Activated CD4-positive, alpha-beta T cell treated with anti-CD3 and anti-CD28 coated beads, Interleukin-2, amount 50 U/mL, for 1 hour (primary cell): ENCODE results near the gene AIPL1.

Experiments used
- DNase-seq: peaks from one replicate; pipeline ENCODE4 v3.0.0-alpha.2; 2020

AIPL1 gene

DNA sequence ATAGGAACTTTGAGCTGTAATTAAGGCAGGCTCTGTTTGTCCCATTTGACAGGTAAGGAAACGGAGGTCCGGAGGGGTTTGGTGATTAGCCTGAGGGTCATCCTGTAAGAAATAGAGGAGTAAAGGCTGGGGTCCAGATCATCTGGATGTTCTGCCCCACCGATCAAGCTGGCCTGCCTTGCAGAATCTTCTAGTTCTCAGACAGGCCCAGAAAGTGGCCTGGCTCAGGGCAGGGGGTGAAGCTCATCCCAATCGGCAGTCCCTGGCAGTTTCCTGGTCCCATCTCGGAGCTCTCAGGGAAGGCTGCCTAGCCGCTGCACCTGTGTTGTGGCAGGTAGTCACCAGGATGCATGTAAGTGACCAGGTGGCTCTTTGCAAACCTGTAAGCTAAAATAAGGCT lies 13.6 kb upstream of the AIPL1 start:
- no peak for DNase-seq

DNA sequence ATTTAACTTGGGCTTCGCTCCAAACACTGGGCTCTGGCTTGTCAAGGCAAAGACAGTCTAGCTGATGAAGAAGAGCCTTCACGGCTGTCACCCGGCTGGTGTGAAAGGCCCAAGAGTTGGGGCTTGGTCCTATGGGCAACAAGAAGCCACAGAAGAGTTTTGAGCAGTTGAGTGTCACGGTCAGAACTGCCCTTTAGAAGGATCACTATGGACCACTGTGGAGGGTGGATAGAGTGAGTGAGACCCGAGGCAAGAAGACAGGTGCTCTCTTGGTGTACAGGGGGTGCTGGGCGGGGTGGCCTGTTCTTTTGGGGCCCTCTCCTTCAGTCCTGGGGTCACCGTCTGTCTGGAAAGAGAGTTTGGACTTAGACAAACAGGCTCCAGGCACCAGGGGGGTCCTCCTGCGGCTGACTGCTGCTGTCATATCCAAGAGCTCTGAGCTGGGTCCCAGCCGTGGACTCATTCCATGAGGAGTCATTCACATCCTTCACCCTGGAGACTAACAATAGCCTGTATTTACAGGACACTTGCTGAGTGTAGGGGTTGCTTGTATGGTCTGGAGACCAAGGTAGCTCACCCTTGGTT lies 11.7 kb upstream of the AIPL1 start:
- DNase-seq, result no peak

DNA sequence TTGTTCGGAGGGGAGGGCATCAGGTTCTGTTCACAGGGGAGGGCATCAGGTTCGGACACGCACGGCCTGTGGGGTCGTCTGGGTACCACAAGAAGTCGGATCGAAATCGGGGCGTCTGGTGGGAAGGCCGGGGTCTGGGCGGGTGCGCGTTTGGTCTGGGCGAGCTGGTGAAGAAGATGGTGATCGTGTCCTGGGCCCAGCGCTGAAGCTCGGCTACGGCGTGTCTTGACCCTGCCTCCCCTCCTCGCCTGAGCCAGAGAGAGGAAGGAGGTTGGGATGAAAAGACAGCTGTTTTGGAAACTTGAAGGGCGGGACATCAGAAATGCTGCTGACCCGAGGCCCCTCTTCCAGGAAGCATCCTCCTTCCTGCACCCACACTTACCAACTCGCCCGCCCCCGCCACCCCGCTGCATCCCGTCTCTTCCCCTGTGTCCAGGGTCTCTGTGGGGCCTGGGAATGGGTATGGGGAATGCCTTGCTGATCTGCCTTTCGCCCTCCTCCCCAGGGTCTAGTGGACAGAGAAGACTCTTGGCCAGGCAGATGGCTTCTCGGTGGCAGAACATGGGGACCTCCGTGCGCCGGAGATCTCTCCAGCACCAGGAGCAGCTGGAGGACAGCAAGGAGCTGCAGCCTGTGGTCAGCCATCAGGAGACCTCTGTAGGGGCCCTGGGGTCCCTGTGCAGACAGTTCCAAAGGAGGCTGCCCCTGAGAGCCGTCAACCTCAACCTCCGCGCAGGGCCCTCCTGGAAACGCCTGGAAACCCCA lies 9.8 kb upstream of the AIPL1 start:
- no peak for DNase-seq

DNA sequence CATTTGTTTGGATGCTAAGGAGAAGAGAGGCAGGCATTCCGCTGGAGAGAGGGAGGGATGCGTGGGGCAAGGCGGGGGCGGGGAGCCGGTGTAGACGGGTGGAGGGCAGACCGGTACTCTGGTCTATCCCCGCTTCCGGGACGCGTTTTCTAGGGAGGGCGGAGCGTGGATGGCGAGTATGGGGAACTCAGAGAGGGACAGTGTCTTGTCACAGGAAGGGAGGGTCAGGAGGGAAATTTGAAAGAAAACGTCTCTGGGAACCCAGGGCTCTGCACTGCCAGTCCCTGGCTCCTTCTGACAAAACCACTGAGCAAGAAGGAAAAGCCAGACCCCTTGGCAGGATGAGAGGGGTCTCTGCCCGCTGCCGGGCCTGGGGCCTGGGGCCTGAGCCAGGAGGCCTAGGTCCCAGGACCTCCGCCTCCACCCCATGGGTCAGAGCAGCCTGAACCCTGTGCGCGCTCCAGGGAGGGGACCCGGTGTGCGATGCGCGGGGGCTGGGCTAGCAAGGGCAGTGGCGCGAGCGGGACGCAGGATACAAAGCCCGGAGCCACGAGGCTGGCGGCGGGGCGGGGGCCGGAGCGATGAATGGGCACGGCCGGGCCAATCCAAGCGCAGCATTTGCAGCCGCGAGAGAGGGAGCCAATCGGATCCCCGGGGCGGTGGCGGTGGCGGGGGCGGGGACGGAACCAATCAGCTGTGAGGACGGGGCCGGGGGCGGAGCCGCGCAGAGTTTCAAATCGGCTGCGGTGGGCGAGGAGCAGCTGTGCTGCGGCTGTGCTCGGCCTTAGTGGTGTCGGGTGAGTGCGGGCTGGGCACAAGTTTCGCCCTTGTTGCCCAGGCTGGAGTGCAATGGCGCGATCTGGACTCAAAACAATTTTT lies 9.0 kb upstream of the AIPL1 start, which contains the start of gene PIMREG:
Gene PIMREG, plus strand, starts transcription at position 764 of the 879 bp plus-strand sequence. CDS start 656 bp downstream, outside the sequence.
- peak; percentile 92 for DNase-seq

DNA sequence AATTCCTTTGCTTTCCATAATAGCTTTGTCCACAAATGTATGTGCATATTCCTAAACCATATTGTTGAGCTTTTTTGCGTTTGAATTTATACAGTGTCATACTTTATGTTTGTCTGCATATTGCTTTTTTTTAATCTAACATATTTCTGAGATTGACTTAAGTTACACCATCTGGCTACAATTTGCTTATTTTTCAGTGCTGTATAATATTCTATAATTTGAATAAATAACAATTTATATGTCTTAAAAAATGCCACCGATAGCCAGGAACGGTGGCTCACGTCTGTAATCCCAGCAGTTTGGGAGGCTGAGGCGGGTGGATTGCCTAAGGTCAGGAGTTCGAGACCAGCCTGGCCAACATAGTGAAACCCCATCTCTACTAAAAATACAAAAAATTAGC lies 7.9 kb upstream of the AIPL1 start:
- DNase-seq, result no peak

DNA sequence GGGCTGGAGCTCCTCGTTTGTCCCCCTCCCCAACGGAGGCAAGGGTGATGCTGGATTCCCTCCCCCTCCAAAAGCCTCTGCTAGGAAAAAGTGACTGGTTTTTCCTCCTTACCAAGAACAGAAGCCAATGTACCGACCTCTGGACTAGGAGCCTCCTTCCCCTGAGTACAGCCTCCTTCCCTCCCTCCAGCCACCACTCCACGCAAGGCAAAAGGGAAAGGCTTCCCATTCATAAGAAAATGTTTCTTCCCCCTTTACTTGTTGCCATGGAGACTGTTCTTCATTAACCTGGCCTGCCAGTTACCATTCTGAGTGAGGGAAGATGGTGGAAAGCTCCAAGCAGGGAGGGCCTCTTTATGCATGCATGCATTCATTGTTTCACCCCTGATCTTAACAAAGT lies 5.0 kb upstream of the AIPL1 start:
- no peak for DNase-seq

DNA sequence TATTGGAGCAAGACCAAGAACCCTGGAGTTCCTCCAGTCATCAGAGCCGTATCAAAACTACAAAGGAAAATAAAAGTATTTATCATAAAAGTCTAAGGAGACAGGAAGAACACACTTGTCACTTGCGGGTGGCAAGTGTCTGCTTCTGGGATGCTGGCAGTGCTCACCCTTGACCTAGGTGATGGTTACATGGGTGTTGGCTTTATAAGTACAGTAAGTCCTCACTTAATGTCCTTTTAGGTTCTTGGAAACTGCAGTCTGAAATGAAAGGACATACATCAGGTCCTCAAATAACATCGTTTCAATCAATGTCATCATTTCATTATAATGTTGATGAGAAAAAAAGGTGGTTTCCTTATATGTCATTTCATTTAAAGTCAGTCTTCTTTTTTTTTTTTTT lies 3.0 kb upstream of the AIPL1 start:
- DNase-seq, result no peak

DNA sequence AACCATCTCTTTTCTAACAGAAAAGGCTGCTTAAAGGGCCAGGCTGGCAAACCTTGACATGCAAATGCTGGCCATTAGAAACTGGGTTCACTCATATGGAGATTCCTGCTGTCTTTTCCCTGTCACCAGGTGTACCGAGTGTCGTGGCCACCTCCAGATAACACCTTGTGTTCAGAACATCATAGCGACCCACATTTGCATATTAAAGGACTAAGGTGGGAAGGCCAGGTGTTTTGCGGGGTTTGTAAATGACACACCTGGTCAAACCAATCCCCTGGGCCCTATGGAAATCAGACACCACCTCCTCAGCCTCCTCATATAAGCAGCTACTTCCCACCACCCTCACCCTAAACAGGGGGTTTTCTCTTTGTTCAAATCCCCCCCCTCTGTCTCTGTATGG lies 2.5 kb upstream of the AIPL1 start:
- no peak for DNase-seq

DNA sequence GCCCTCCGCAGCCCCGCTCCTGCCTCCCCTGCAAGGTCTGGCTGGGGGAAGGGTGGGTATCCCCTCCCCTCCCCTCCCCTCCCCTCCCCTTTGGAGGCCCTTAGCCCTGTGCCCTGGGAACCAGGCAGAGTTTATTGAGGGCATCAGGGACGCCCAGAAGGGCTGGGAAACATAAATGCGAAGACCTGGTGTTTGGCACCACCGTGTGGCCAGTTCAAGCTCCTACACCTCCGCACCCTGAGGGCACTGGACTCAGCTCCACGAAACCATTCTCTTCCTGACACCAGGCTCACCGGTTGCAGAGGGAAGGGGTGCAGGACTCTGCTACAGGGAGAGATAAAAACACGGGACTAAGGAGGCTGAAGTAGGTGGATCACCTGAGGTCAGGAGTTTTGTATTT lies 1.0 kb upstream of the AIPL1 start:
- peak; percentile 61 for DNase-seq

DNA sequence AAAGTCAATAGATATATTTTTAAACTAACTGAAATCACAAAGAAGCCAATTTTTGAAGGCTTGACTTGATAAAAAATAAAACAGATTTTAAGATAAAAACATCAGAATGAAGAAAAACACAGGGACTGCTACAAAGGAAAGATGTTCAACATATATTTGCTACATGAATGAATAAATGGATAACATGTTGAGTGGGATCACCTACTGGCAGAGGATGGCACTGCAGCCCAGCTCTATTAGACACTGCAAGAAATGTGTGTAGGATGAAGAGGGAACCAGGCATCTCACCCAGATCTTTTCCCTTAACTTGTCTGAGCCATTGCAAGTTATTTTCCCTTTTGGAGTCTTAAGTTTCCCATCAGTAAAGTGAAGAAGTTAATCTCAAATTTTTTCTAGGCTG lies 4.2 kb downstream of the AIPL1 start:
- no peak for DNase-seq

DNA sequence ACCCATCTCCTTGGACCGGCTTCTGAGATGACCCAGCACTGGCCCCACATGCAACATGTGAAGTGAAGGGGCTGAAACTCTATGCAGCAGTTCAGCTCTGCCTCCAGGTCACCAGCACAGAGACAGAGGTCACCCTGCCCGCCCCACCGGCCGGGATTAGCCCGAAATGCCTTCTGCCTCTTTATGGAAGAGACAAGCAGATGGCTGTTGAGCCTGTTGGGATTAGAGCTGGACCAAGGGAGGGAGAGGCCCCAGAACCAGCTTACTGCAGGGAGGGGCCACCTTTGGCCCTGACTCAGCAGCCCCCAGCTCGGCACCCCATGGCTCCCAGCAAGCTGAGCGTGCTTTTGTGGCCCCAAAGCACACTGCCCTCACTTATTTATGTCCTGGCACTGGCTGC lies 5.7 kb downstream of the AIPL1 start:
- DNase-seq, result no peak

DNA sequence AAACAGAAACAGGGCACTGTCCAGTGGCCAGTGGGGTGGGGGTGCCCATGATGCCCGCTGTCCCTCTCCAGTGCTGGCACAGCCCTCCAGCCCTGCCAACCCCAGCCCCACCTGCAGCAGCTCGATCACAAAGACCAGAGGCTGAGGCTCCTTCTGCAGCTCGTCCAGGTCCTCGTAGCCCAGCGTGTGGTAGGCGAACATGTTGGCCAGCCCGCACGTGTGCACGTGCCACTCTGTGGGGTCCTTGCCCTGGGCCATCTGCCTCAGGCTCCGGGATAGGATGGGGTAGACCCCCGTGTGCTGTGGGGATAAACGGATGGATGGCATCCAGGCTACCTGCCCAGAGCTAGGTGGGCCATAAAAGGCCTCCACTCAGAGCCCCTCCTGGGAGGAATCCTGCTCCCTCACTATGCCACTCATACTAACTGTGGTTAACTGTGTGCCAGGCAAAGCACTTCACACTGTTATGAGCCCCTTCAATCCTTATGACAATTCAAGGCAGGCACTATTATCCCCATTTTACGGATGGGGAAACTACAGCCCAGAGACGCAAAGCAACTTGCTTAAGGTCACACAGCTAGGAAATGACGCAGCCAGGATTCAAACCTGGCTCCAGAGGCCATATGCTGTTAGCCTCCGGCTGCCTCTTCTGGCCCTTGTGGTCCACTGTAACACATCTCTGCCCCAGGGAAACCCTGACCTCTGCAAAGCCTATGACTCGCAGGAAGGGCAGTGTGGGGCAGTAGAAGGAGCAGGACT lies 6.5 kb downstream of the AIPL1 start:
- DNase-seq, result no peak

DNA sequence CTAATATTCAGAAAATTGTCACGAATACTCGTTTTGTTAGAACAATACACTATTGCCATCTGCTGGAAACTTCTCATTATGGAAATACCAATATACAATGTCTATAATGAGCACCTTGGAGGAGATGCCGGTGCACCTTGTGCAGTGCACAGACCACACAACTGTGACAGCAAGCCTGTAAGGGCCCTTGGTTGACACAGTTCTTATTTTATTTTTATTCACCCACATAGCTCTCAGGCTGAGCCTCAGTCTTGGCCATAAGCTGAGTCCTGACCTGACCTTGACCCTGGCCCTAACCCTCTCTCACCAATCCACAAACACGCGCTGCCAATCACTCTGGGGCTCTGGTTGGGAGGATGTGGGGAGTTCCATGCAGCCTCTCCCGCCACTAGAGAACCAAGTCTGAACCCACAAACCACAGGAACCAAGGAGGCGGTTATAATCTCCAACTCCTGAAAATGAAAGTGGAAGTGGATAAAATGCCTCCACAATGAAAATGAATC lies 7.6 kb downstream of the AIPL1 start:
- no peak for DNase-seq

DNA sequence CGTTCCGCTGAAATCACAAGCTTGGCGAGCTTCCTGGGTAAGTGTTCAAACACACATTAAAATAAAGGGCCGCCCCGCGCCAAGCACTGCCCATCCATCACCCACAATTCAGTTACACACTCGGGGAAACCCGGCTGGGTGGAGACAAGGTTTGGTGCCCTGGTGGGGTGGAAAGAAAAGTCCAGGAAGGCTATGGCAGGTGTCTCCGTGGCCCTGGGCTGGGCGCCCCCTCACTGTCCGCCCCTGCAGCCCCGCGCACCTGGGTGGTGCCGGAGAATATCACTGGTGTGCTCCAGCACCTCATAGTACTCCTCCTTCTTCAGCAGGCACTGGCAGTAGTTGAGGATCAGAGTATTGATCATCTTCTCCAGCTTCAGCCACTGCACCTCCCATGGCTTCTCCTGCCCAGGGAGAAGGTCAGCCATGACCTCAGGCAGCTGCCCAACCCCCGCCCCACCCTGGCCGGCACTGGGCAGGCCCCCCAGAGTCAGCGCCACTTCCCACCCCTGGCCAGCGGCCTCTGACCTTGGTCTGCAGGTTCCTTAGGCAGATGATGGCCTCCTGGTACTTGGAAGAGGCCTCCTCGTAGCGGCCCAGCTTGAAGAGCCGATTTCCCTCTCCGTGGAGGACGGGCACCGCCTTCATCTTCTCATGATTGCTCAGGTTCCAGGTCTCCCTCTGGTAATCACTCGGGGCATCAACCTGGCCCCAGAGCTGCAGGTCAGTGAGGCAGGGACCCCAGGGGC lies 8.4 kb downstream of the AIPL1 start:
- no peak for DNase-seq

DNA sequence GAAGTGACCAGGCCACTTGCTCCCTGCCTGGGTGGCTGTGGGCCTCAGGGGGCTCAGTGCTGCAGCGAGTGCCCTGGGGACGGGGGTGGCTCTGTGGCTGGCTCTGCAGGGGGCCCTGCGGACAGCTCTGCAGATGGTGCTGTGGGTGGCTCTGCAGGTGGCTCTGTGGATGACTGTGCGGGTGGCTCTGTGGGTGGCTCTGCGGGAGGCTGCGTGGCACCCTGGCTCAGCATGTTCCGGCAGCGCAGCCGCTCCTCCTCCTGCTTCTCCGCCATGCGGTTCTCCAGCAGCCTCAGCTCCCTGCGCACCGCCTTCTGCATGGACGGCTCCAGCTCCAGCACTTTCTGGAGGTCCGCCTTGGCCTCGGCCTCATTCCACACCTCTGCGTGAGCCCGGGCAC lies 9.5 kb downstream of the AIPL1 start:
- DNase-seq, result no peak

DNA sequence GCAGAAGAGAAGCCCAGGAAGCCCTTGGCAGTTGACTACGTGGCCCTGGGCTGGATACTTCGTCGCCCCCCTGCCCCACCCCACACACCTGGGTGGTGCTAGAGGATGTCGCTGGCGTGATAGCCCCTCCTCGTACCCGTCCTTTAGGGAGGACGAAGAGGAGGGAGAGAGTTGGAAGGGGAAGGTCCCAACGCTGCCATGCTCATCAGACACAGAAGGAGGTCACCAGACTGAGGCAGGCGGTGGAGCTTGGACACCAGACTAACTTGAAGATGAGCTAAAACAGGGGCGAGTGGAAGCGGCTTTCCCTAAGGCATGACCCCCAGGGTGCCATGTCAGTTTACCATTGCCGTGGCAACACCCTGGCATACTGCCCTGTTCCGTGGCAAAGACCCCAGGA lies 11.0 kb downstream of the AIPL1 start:
- no peak for DNase-seq

DNA sequence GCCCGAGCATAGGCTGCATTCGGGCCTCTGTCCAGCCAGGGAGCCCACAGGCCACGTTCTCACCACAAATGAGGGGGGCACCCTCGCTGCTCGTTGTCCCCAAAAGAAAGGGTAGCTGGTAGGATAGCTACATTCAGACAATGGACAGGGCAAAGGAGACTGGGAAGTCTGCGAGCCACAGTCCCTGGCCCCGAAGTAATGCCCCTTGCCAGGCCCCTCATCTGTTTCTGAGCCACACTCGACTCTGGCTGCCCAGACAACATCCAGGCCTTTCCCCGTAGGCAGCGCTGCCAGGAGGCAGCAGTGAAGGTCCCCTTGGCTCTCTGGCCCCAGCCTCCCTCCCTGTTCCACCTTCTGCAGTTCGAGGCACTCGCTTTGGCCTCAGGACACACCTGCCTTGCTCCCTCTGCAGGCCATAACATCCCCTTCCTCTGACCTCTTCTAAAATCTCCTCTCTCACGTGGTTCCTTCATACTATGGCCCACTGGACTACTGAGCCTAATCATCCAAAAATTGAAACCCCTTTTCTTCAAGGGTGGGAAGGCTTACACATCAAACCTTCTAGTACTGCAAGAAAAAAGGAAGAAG lies 12.2 kb downstream of the AIPL1 start:
- DNase-seq, result no peak

DNA sequence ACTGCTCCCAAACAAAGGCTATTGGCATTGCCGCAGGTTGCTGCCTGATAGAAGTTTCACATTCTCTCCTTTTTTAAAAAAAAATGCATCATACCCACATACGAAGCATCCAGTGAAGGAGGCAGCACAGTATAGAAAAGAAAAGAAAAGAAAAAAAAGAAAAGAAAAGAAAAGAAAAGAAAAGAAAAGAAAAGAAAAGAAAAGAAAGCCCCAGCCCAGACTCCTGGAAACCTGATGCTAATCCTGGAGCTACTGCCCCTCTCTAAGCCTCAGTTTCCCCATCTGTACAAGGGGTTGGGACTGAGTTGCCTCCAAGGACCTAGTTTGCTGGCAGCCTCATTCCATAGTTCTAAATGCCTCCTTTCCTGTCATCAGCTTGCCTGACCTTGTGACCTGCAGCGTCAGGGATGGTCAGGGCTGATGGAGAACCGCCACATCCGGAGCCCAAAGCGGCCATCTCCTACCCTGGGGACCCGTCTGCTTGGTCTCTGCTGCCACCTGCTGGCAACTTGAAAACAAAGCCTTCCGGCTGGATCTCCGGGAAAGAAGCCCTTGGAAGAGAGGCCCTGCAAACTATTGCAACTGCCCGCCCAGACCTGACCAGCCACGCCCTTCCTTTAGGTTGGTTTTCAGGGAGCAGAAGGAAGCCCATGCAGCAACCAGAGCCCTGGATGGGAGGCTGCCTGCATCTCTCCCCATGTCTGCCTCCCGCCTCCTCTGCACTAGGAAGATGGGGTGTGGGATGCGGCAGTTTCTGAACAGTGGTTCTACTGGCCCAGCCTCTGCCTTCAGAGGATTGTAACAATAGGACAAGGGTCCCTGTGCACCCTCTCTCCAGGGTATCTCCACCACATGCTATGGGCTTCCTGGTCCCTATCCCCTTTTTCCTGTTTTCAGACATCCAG lies 13.0 kb downstream of the AIPL1 start:
- DNase-seq, result peak; percentile 68

DNA sequence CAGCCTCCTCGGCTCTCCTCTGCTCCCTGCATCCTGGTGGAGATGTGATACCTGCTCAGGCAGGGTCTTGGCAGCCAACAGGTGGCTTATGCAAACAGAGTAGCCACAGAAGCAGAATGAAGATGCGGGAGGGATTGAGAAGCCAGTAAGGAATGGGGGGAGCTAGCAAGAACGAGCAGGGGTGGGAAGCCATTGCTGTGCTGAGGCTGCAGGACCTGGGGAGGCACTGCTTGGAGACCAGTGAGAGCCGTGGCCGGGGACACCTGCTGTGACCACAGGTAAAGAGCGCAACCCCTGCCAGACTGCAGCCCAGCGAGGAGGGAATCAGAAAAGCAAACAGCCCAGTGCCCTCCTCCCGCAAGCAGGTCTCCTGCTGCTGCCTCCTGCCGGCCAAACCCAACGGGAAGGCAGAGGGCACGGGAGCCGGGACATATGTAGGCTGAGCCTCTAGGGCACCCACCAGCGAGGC lies 14.7 kb downstream of the AIPL1 start:
- DNase-seq, result peak; percentile 16

DNA sequence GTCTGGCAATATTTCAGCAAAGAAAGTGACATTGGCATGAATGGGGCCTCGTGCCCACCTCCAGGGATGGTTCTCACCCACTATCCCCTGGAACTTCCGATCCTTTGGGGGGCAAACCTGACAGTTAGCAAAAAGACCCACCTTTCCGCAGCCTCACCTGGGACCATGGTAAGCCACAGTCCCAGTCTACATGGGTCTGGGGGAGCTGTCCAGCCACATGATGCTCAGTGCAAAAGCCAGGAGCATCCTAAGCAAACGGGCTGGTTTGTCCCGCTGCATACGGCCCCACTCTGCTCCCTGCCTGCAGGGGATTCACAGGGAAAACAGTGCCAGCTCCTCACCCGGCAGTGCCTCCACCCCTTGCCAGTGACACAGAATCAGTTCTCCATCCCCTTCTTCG lies 19.3 kb downstream of the AIPL1 start:
- no peak for DNase-seq
